ENCODE measurements around the gene VIM.
A peak's percentile ranks its signal among the peaks of the same experiment; 100 is the strongest.
"Not testable (repeated sequence)": the region's sequence is repeated elsewhere in the genome, so short reads cannot be mapped to it uniquely, and the experiment has no call there.

The VIM gene

GRCh38 chr10:17255512-17255911 lies 27.5 kb downstream of the VIM start:
- DNase-seq (ENCODE audit: low read depth in 1 of 2, low spot score in 1 of 2): no peak

- DNase-seq (ENCODE audit: low read depth in 1 of 2, low spot score in 1 of 2): no peak
Observed at GRCh38 chr10:17256051-17256450, 28.0 kb downstream of the VIM start.

- DNase-seq (ENCODE audit: low read depth in 1 of 2, low spot score in 1 of 2): no peak
Observed at GRCh38 chr10:17256627-17257026, 28.6 kb downstream of the VIM start.

GRCh38 chr10:17257466-17258321 lies 29.7 kb downstream of the VIM start:
- DNase-seq (ENCODE audit: low read depth in 1 of 2, low spot score in 1 of 2): peak; percentile 4 to 59

GRCh38 chr10:17262502-17262901 lies 34.5 kb downstream of the VIM start:
- no peak for DNase-seq (ENCODE audit: low read depth in 1 of 2, low spot score in 1 of 2)

GRCh38 chr10:17263580-17263979 lies 35.5 kb downstream of the VIM start:
- DNase-seq (ENCODE audit: low read depth in 1 of 2, low spot score in 1 of 2): no peak

GRCh38 chr10:17265468-17265867 lies 37.4 kb downstream of the VIM start:
- no peak for DNase-seq (ENCODE audit: low read depth in 1 of 2, low spot score in 1 of 2)

GRCh38 chr10:17266549-17266948 lies 38.5 kb downstream of the VIM start:
- not testable (repeated sequence) for DNase-seq (ENCODE audit: low read depth in 1 of 2, low spot score in 1 of 2)

- no peak for DNase-seq (ENCODE audit: low read depth in 1 of 2, low spot score in 1 of 2)
Observed at GRCh38 chr10:17272648-17273047, 44.6 kb downstream of the VIM start.

GRCh38 chr10:17273403-17273802 lies 45.4 kb downstream of the VIM start:
- no peak for DNase-seq (ENCODE audit: low read depth in 1 of 2, low spot score in 1 of 2)

- no peak for DNase-seq (ENCODE audit: low read depth in 1 of 2, low spot score in 1 of 2)
Observed at GRCh38 chr10:17276756-17277424, 48.8 kb downstream of the VIM start.

- DNase-seq (ENCODE audit: low read depth in 1 of 2, low spot score in 1 of 2): no peak
Observed at GRCh38 chr10:17278607-17279240, 50.7 kb downstream of the VIM start.

GRCh38 chr10:17282311-17282710 lies 54.3 kb downstream of the VIM start:
- no peak for DNase-seq (ENCODE audit: low read depth in 1 of 2, low spot score in 1 of 2)

- no peak for DNase-seq (ENCODE audit: low read depth in 1 of 2, low spot score in 1 of 2)
Observed at GRCh38 chr10:17286562-17287550, 58.8 kb downstream of the VIM start.
